Karpas-422 (cell line): ENCODE results near the gene DPF3. TPM values are rescaled to one million over a fixed set of nuclear protein-coding genes. Genes with fewer than 3 reads are reported as not detected.

ENCODE experiments used
- DNase-seq: peaks from one replicate; pipeline ENCODE4 v3.0.0-alpha.2; 2015
- H2AFZ ChIP-seq: fragments of 200-600 bp; sonication (generic); 2 replicates; pipeline ENCODE4 v1.6.1; 2014; ENCODE audit warnings: antibody characterized with exemption, low read length, mixed read lengths
- H3K27ac ChIP-seq: fragments of 200-600 bp; sonication (generic); 2 replicates; pipeline ENCODE4 v1.5.1; 2014; ENCODE audit warnings: mild to moderate bottlenecking, low read length, moderate library complexity
- H3K27me3 ChIP-seq: fragments of 200-600 bp; sonication (generic); 2 replicates; pipeline ENCODE4 v1.6.1; 2014; ENCODE audit warnings: low read length, mixed read lengths
- H3K36me3 ChIP-seq: fragments of 200-600 bp; sonication (generic); 2 replicates; pipeline ENCODE4 v1.6.1; 2014; ENCODE audit warnings: low read length, mixed read lengths; ENCODE audit not compliant: insufficient read depth
- H3K4me1 ChIP-seq: fragments of 200-600 bp; sonication (generic); 2 replicates; pipeline ENCODE4 v1.6.1; 2014; ENCODE audit warnings: mild to moderate bottlenecking, low read length, mixed read lengths
- H3K4me2 ChIP-seq: fragments of 200-600 bp; sonication (generic); 2 replicates; pipeline ENCODE4 v1.6.1; 2014; ENCODE audit warnings: low read length, low read depth, mild to moderate bottlenecking; ENCODE audit not compliant: poor library complexity, severe bottlenecking
- H3K4me3 ChIP-seq: fragments of 200-600 bp; sonication (generic); 2 replicates; pipeline ENCODE4 v1.5.1; 2014; ENCODE audit warnings: mild to moderate bottlenecking, antibody characterized with exemption, low read length, mixed read lengths
- H3K79me2 ChIP-seq: fragments of 200-600 bp; sonication (generic); 2 replicates; pipeline ENCODE4 v1.6.1; 2014; ENCODE audit warnings: mild to moderate bottlenecking, low read length, mixed read lengths
- H3K9ac ChIP-seq: fragments of 200-600 bp; sonication (generic); 2 replicates; pipeline ENCODE4 v1.6.0; 2014; ENCODE audit warnings: low read length
- H3K9me2 ChIP-seq: fragments of 200-600 bp; sonication (generic), shearing (Covaris generic); replicated peaks from 2 replicates; pipeline ENCODE4 v1.6.0; 2014; ENCODE audit warnings: mild to moderate bottlenecking, low read length, moderate library complexity; ENCODE audit not compliant: insufficient read depth
- H3K9me3 ChIP-seq: fragments of 300-700, 200-600 bp; sonication (generic); 2 replicates; pipeline ENCODE4 v1.6.1; 2014; ENCODE audit warnings: low read length, mixed read lengths
- H4K20me1 ChIP-seq: fragments of 200-600 bp; sonication (generic); 2 replicates; pipeline ENCODE4 v1.6.1; 2014; ENCODE audit warnings: mild to moderate bottlenecking, antibody characterized with exemption, low read length, low read depth; ENCODE audit not compliant: insufficient read depth
- total RNA-seq: library from RNA; depleted of rRNA; stranded (reverse); fragments of >200 nt; shearing (Covaris generic); gene quantifications from 2 replicates; pipeline ENCODE4 v1.2.3, GENCODE V29; 2014; ENCODE audit warnings: low replicate concordance

DPF3 gene
- total RNA-seq, 1 experiment from 2014 or later, result 3.1 TPM

GRCh38 chr14:72692696-72693095, 201.2 kb downstream of the DPF3 start:
- DNase-seq, result no peak
- no peak overlapping the region for H3K4me2 ChIP-seq
- no peaks in the 10 kb centered on the region for H3K9me2 ChIP-seq
- H2AFZ ChIP-seq, result no peak overlapping the region
- H3K27ac ChIP-seq, result no peak overlapping the region
- peaks cover 3% of the 10 kb centered on the region; the same call in 1 of the 2 replicates for H3K27me3 ChIP-seq
- no peaks in the 10 kb centered on the region for H3K4me1 ChIP-seq
- no peak overlapping the region for H3K4me3 ChIP-seq
- H3K9ac ChIP-seq, result no peak overlapping the region
- no peaks in the 10 kb centered on the region for H4K20me1 ChIP-seq
- H3K9me3 ChIP-seq, result no peaks in the 10 kb centered on the region
- H3K36me3 ChIP-seq, result no peaks in the 10 kb centered on the region
- H3K79me2 ChIP-seq, result no peaks in the 10 kb centered on the region

GRCh38 chr14:72690324-72690723, 203.6 kb downstream of the DPF3 start:
- no peak overlapping the region for H2AFZ ChIP-seq
- H3K79me2 ChIP-seq, result no peaks in the 10 kb centered on the region
- no peak overlapping the region for H3K4me3 ChIP-seq

GRCh38 chr14:72688990-72689671, 204.8 kb downstream of the DPF3 start:
- Histone ChIP-seq H3K27ac (no peak overlapping the region), H2AFZ (no peak overlapping the region), H3K9me3 (no peaks in the 10 kb centered on the region), H4K20me1 (no peaks in the 10 kb centered on the region), H3K9ac (no peak overlapping the region), H3K4me3 (no peak overlapping the region), H3K9me2 (no peaks in the 10 kb centered on the region), H3K36me3 (no peaks in the 10 kb centered on the region), H3K79me2 (no peaks in the 10 kb centered on the region), H3K4me2 (no peak overlapping the region), H3K4me1 (no peaks in the 10 kb centered on the region), H3K27me3 (0 out of 2 replicates have a peak, but pooled peaks cover 3% of the 10 kb centered on the region)
- no peak for DNase-seq

More at GRCh38 chr14:72690324-72690723, 203.6 kb downstream of the DPF3 start:
- Histone ChIP-seq H3K4me1 (no peaks in the 10 kb centered on the region), H4K20me1 (no peaks in the 10 kb centered on the region), H3K9me2 (no peaks in the 10 kb centered on the region), H3K36me3 (no peaks in the 10 kb centered on the region), H3K9ac (no peak overlapping the region), H3K27ac (no peak overlapping the region), H3K4me2 (no peak overlapping the region), H3K9me3 (no peaks in the 10 kb centered on the region), H3K27me3 (no peaks in the 10 kb centered on the region)
- no peak for DNase-seq

- peaks cover 5% of the 10 kb centered on the region for H3K4me1 ChIP-seq
- no peak overlapping the region for H3K9ac ChIP-seq
- 0 out of 2 replicates have a peak, but pooled peaks cover 3% of the 10 kb centered on the region for H3K27me3 ChIP-seq
- no peaks in the 10 kb centered on the region for H3K36me3 ChIP-seq
- DNase-seq, result no peak
- no peak overlapping the region for H3K4me2 ChIP-seq
- H2AFZ ChIP-seq, result no peak overlapping the region
- no peak overlapping the region for H3K27ac ChIP-seq
- H3K79me2 ChIP-seq, result no peaks in the 10 kb centered on the region
- H3K9me2 ChIP-seq, result no peaks in the 10 kb centered on the region
- no peaks in the 10 kb centered on the region for H4K20me1 ChIP-seq
- H3K9me3 ChIP-seq, result no peaks in the 10 kb centered on the region
- no peak overlapping the region for H3K4me3 ChIP-seq
These were observed 207.1 kb downstream of the DPF3 start for GRCh38 chr14:72686832-72687231.

- Histone ChIP-seq H4K20me1 (no peaks in the 10 kb centered on the region), H3K9ac (no peak overlapping the region), H3K9me2 (no peaks in the 10 kb centered on the region), H3K4me3 (no peak overlapping the region), H3K4me2 (no peak overlapping the region), H3K9me3 (no peaks in the 10 kb centered on the region), H2AFZ (no peak overlapping the region), H3K27ac (no peak overlapping the region), H3K27me3 (0 out of 2 replicates have a peak, but pooled peaks cover 3% of the 10 kb centered on the region), H3K36me3 (no peaks in the 10 kb centered on the region), H3K79me2 (no peaks in the 10 kb centered on the region), H3K4me1 (peaks cover 5% of the 10 kb centered on the region)
- DNase-seq, result no peak
These were observed 207.8 kb downstream of the DPF3 start for GRCh38 chr14:72686101-72686500.

GRCh38 chr14:72685456-72685855, 208.4 kb downstream of the DPF3 start:
- no peak overlapping the region for H3K27ac ChIP-seq
- H4K20me1 ChIP-seq, result no peaks in the 10 kb centered on the region
- H3K27me3 ChIP-seq, result 0 out of 2 replicates have a peak, but pooled peaks cover 3% of the 10 kb centered on the region
- no peak overlapping the region for H2AFZ ChIP-seq
- H3K9me3 ChIP-seq, result no peaks in the 10 kb centered on the region
- H3K79me2 ChIP-seq, result no peaks in the 10 kb centered on the region
- no peak for DNase-seq
- peaks cover 5% of the 10 kb centered on the region for H3K4me1 ChIP-seq
- no peak overlapping the region for H3K9ac ChIP-seq
- no peaks in the 10 kb centered on the region for H3K9me2 ChIP-seq
- no peaks in the 10 kb centered on the region for H3K36me3 ChIP-seq
- no peak overlapping the region for H3K4me3 ChIP-seq
- no peak overlapping the region for H3K4me2 ChIP-seq

GRCh38 chr14:72683787-72684186, 210.1 kb downstream of the DPF3 start:
- no peak for DNase-seq
- no peaks in the 10 kb centered on the region for H3K9me3 ChIP-seq

GRCh38 chr14:72682188-72682587, 211.7 kb downstream of the DPF3 start:
- no peaks in the 10 kb centered on the region for H4K20me1 ChIP-seq
- no peak overlapping the region for H3K4me3 ChIP-seq
- H3K9me3 ChIP-seq, result no peaks in the 10 kb centered on the region
- H2AFZ ChIP-seq, result no peak overlapping the region
- no peak for DNase-seq
- no peak overlapping the region for H3K27ac ChIP-seq
- 0 out of 2 replicates have a peak, but pooled peaks cover 3% of the 10 kb centered on the region for H3K27me3 ChIP-seq
- H3K9ac ChIP-seq, result no peak overlapping the region
- H3K36me3 ChIP-seq, result no peaks in the 10 kb centered on the region
- no peaks in the 10 kb centered on the region for H3K9me2 ChIP-seq
- H3K79me2 ChIP-seq, result no peaks in the 10 kb centered on the region
- H3K4me2 ChIP-seq, result no peak overlapping the region
- peaks cover 5% of the 10 kb centered on the region for H3K4me1 ChIP-seq

More at GRCh38 chr14:72683787-72684186, 210.1 kb downstream of the DPF3 start:
- Histone ChIP-seq H3K9ac (no peak overlapping the region), H2AFZ (no peak overlapping the region), H3K36me3 (no peaks in the 10 kb centered on the region), H4K20me1 (no peaks in the 10 kb centered on the region), H3K4me2 (no peak overlapping the region), H3K4me3 (no peak overlapping the region), H3K27ac (no peak overlapping the region), H3K9me2 (no peaks in the 10 kb centered on the region), H3K79me2 (no peaks in the 10 kb centered on the region), H3K4me1 (peaks cover 5% of the 10 kb centered on the region), H3K27me3 (0 out of 2 replicates have a peak, but pooled peaks cover 3% of the 10 kb centered on the region)
